RWPE1 (cell line): ENCODE data around the gene ATXN1.

Source experiments
- CTCF ChIA-PET: fragments of 350-600 bp; sonication (Branson Sonifier 250); formaldehyde crosslinking; extraction: SDS; loops from one replicate; lab custom pipeline; 2021; lab: Yijun Ruan, JAX
- POLR2A ChIA-PET: fragments of 400-600 bp; formaldehyde crosslinking; extraction: SDS; loops from one replicate; lab custom pipeline; 2020; ENCODE audit warnings: antibody characterized with exemption; ENCODE audit not compliant: low non-redundant PET; lab: Yijun Ruan, JAX
- DNase-seq: peaks from one replicate; pipeline ENCODE4 v3.0.0; 2012; ENCODE audit warnings: low spot score
- H3K27ac ChIP-seq: fragments of 450-650 bp; 2 replicates; pipeline ENCODE4 v1.5.1; 2017
- TF ChIP-seq, protein P1 (sequence below): fragments of 450-650 bp; conservative IDR thresholded peaks from 2 replicates; pipeline ENCODE4 v1.5.1; 2017; ENCODE audit warnings: low read depth, mild to moderate bottlenecking

ATXN1 gene

DNA sequence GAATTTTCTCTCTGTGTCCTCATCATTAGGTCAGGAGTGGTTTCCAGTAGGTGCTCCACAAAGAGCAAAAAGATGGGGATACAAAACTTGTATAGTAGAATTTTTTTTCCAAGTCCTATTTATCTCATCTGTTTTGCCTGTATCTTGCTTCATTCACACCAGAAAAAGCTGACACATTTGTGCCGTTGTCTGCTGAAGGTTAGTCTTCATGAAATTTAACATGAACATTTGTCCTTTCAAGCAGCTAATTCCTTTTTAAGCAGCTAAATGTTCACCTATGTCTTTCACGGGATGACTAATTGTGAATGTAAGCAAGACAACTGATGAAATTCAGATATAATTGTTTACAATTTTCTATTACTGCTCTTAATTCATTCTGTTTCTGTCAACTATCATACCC is 83.8 kb downstream of the ATXN1 start:
- no peak overlapping the region for H3K27ac ChIP-seq
- TF ChIP-seq, protein P1, sequence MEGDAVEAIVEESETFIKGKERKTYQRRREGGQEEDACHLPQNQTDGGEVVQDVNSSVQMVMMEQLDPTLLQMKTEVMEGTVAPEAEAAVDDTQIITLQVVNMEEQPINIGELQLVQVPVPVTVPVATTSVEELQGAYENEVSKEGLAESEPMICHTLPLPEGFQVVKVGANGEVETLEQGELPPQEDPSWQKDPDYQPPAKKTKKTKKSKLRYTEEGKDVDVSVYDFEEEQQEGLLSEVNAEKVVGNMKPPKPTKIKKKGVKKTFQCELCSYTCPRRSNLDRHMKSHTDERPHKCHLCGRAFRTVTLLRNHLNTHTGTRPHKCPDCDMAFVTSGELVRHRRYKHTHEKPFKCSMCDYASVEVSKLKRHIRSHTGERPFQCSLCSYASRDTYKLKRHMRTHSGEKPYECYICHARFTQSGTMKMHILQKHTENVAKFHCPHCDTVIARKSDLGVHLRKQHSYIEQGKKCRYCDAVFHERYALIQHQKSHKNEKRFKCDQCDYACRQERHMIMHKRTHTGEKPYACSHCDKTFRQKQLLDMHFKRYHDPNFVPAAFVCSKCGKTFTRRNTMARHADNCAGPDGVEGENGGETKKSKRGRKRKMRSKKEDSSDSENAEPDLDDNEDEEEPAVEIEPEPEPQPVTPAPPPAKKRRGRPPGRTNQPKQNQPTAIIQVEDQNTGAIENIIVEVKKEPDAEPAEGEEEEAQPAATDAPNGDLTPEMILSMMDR, result no peak
- POLR2A ChIA-PET, result no interaction called here
- CTCF ChIA-PET, result no interaction called here
- DNase-seq, result no peak

DNA sequence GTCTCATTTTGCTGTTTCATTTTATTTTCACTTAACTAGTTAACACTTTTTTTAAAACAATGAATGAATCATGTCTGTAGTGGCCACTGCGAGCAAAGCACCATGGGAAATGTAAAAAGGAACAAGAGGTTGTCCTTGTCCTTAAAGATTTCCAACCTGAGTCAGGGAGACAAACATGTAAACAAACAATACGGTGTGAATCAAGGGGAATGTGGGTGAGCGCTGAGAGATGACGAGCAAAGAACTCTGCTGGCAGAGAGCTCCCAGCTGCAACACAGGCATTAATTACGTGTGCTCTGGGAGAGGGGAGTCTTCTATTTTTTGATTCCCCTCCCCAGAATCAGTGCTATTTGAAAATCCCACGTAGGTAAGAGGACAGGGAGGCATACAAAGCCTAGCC is 84.3 kb downstream of the ATXN1 start:
- POLR2A ChIA-PET, result no interaction called here
- no peak for DNase-seq
- TF ChIP-seq, protein P1, result no peak
- no peak overlapping the region for H3K27ac ChIP-seq
- CTCF ChIA-PET, result no interaction called here

DNA sequence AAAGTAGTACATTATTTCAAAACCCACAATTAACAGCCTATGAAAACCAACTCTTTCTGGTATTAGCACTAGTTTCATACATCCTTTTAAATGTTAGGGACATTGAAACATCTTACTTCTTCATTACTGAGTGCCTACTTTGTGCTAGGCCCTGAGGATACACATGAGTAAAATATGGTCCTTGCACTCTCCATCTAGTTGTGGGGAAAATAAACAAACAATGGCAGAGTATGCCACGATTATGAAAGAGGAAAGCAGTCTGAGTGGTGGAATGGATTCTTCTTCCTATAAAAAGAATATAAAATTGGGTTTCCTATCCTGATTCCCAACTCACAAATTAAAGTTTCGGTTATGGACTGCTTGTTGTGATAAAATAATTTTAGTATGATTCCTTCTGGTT is 84.9 kb downstream of the ATXN1 start:
- POLR2A ChIA-PET, result no interaction called here
- CTCF ChIA-PET, result no interaction called here
- DNase-seq, result no peak
- TF ChIP-seq, protein P1, result no peak
- no peak overlapping the region for H3K27ac ChIP-seq

DNA sequence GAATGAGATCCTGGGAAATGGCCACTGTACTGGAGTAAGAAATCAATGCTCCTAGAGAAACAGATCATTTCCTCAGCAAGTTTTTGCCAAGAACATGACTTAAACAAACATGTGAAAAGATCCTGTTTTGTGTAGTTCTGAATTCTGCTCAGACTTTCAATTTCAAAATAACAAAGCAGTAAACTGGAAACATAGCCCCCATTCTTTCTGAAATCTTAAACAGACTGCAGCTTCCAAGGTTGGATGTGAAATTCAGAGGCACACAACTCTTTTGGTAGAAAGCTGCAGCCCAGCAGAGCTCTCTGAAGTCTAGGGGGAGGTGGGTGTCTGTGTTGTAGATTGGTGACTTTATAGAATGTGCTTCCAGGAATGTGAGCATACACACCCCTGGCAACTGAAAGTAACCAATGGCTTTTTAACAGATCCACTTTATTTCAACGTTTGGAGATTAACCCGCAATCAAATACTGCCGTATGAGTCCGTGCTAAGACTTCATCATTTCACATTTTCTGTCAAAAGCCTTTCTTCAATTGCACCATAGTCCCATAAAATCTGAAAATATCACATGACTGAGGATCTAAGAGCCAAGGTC is 86.4 kb downstream of the ATXN1 start:
- POLR2A ChIA-PET, result no interaction called here
- TF ChIP-seq, protein P1, result no peak
- DNase-seq, result no peak
- H3K27ac ChIP-seq, result no peak overlapping the region
- CTCF ChIA-PET, result no interaction called here

DNA sequence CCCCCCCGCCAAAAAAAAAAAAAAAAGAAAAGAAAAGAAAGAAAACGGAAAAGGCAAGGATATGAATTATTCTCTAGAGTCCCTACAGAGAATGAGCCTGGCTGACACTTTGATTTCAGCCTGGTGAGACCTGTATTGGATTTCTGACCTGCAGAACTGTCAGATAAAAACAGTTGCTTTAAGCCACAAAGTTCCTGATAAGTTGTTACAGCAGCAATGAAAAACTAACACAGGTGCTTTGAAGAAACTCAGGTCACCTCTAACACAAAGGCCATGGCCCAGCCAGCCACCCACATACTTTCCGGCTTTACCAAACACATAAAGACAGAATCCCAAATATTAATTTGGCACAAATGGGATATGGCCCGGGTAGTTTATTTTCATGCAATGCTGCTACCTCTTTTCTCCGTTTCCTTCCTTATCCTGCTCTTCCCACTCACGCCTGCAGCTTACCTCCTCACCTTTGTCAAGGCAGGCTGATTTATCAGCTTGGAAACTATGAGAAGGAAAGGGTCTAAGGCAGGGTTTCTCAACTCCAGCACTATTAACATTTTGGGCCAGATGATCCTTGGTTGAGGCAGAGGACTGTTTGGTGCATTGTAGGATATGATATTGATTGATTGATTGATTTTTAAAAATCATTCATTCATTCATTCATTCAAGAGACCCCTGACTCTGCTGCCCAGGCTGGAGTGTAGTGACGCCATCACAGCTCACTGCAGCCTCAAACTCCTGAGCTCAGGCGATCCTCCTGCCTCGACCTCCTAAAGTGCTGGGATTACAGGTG is 88.1 kb downstream of the ATXN1 start:
- ChIA-PET CTCF (no interaction called here), POLR2A (no interaction called here)
- DNase-seq, result no peak
- no peak overlapping the region for H3K27ac ChIP-seq
- TF ChIP-seq, protein P1, result no peak

DNA sequence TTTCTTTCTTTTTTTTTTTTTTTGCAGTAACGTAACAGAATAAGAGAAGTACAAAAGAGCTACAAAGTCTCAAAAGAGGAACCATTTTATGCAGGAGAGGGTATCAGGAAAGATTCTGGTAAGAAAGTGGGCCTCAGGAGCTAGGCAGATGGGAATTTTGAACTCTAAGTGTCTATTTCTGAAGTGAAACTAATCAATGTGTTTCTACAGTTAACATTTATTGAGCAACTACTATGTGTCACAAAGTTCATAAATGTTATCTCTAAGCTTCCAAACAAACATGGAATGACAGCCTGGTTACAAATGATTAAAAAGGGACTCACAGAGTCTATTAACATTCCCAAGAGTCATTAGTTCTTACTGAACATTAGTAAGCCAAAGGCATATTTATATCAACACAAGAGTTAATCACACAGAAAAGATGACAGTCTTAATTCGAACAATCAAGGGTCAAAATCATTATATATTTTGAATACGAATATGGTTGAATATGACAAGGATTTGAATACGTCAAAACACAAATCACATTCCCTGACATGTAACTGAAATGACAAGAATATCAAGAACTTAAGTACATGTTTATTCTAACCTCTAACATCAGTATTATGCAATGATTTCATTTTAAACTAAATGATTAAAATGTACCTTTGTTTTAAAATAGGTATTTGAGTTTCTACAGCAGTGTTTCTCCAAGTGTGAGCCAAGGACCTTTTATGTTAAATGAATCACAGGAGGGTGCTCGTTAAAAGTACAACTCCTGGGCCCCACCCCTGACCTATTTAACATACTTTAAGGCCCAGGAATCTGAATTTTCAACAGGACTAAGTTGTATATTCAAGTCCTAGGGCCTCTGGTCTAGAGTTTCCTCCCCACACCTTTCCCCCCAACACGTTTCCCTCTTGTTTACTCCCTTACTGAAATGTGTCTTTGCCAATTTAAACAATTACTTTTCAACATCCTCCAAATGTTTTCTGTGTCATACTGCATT is 89.7 kb downstream of the ATXN1 start:
- POLR2A ChIA-PET, result no interaction called here
- TF ChIP-seq, protein P1, result no peak
- no peak for DNase-seq
- H3K27ac ChIP-seq, result no peak overlapping the region
- CTCF ChIA-PET, result interaction anchor here (0.6 to 0.8 kb wide), 2 partner anchors 187 to 1300 kb away, joined by 3 to 6 read pairs; no protein-coding TSS in a partner anchor
